H1 (cell line): ENCODE measurements around the gene LINGO4. TPM values are rescaled to one million over a fixed set of nuclear protein-coding genes. Genes with fewer than 3 reads are reported as not detected.

ENCODE experiments used
- polyA plus RNA-seq, 7 experiments: library from polyadenylated mRNA; depleted of rRNA in 3 of 7; stranded (reverse) in 5 of 7; unstranded in 2 of 7; fragments of >200 nt in 5 of 7; fragments of 200-250 nt in 2 of 7; gene quantifications; 1 replicate in 5 of 7; 2 replicates in 1 of 7; 4 replicates in 1 of 7; pipeline versions ENCODE4 v1.2.1 to v1.2.3, GENCODE V29; 2011 to 2013; ENCODE audit warnings: missing spikeins in 2 of 7, mixed read lengths in 2 of 7
- small RNA-seq: library from polyadenylated mRNA; stranded (forward); fragments of <200 nt; extraction: miRNeasy Mini kit (QIAGEN cat#:217004); gene quantifications from one replicate; pipeline ENCODE3, GENCODE V24; 2013; ENCODE audit not compliant: insufficient read depth
- total RNA-seq: library from RNA; stranded (reverse); fragmentation: NEBNext Ultra II Directional; extraction: Animal tissue kit (Norgen Biotek cat#: 25700); gene quantifications from 2 replicates; pipeline ENCODE4 v1.2.1, GENCODE V29; 2021

The LINGO4 gene
- total and polyA plus RNA-seq, 2 of the 8 experiments (the other 6 are each of a cell fraction or from before 2014, with no cell fraction given): 0.03 TPM; not detected in 1

Small RNA genes within 50 kb of the gene (small RNA-seq; reads per million reads assigned to genes)
- not detected for gene RF00019

Other genes starting within 250 kb of the LINGO4 start
- gene SNX27, start 193.4 kb downstream of the LINGO4 start, total RNA-seq: 61.2 and 65.4 TPM in 2 replicates
- 15.6 and 23.4 TPM in 2 replicates for gene SNX27, start 193.4 kb downstream of the LINGO4 start, polyA plus RNA-seq (2011; rRNA removed)
- 0.34 and 0.65 TPM in 2 replicates for gene CELF3, start 88.6 kb downstream of the LINGO4 start, total RNA-seq
- 1.2 and 1.3 TPM in 2 replicates for gene CELF3, start 88.6 kb downstream of the LINGO4 start, polyA plus RNA-seq (2011; rRNA removed)
- gene RIIAD1, start 83.9 kb downstream of the LINGO4 start, total RNA-seq: not detected in 2 replicates
- not detected in 2 replicates for gene RIIAD1, start 83.9 kb downstream of the LINGO4 start, polyA plus RNA-seq (2011; rRNA removed)
- gene MRPL9, start 41.9 kb downstream of the LINGO4 start, total RNA-seq: 96.4 and 113 TPM in 2 replicates
- 64.7 and 74.9 TPM in 2 replicates for gene MRPL9, start 41.9 kb downstream of the LINGO4 start, polyA plus RNA-seq (2011; rRNA removed)
- 23.8 and 26.1 TPM in 2 replicates for gene TDRKH, start 14.9 kb downstream of the LINGO4 start, total RNA-seq
- 7.7 and 9.9 TPM in 2 replicates for gene TDRKH, start 14.9 kb downstream of the LINGO4 start, polyA plus RNA-seq (2011; rRNA removed)
- 0.52 and 0.54 TPM in 2 replicates for gene RORC, start 26.4 kb upstream of the LINGO4 start, total RNA-seq
- 0.44 and 0.52 TPM in 2 replicates for gene RORC, start 26.4 kb upstream of the LINGO4 start, polyA plus RNA-seq (2011; rRNA removed)
- gene C2CD4D, start 34.4 kb upstream of the LINGO4 start, total RNA-seq: 0.54 and 0.71 TPM in 2 replicates
- gene C2CD4D, start 34.4 kb upstream of the LINGO4 start, polyA plus RNA-seq (2011; rRNA removed): 0.41 and 0.60 TPM in 2 replicates
- not detected in 2 replicates for gene THEM5, start 48.3 kb upstream of the LINGO4 start, total RNA-seq
- not detected in 2 replicates for gene THEM5, start 48.3 kb upstream of the LINGO4 start, polyA plus RNA-seq (2011; rRNA removed)
- gene THEM4, start 104.1 kb upstream of the LINGO4 start, total RNA-seq: 8.6 and 11.2 TPM in 2 replicates
- 5.6 and 9.9 TPM in 2 replicates for gene THEM4, start 104.1 kb upstream of the LINGO4 start, polyA plus RNA-seq (2011; rRNA removed)
- gene S100A10, start 188.4 kb upstream of the LINGO4 start, total RNA-seq: 231 and 233 TPM in 2 replicates
- 13.7 and 23.9 TPM in 2 replicates for gene S100A10, start 188.4 kb upstream of the LINGO4 start, polyA plus RNA-seq (2011; rRNA removed)
- gene S100A11, start 231.6 kb upstream of the LINGO4 start, total RNA-seq: 120 and 124 TPM in 2 replicates
- gene S100A11, start 231.6 kb upstream of the LINGO4 start, polyA plus RNA-seq (2011; rRNA removed): 249 and 343 TPM in 2 replicates